K562 (cell line): ENCODE results near the gene ARHGDIA. TPM values are rescaled to one million over a fixed set of nuclear protein-coding genes. Genes with fewer than 3 reads are reported as not detected.

Experiments used
- BACH1 ChIP-seq: fragments of 200-800 bp; sonication (Bioruptor generic); IDR thresholded peaks from 2 replicates; pipeline ENCODE4 v1.6.1; 2016; ENCODE audit warnings: missing genetic modification characterization, missing compliant biosample characterization
- CCAR2 ChIP-seq: fragments of 200-400 bp; formaldehyde crosslinking; IDR thresholded peaks from 2 replicates; pipeline ENCODE4 v1.6.1; 2017; ENCODE audit warnings: mild to moderate bottlenecking, low read depth, low read length
- DIDO1 ChIP-seq: fragments of 450-650 bp; IDR thresholded peaks from 2 replicates; pipeline ENCODE4 v1.6.1; 2016; ENCODE audit warnings: low read depth, missing biosample characterization, missing genetic modification characterization
- EP400 ChIP-seq: fragments of 450-650 bp; IDR thresholded peaks from 2 replicates; pipeline ENCODE4 v1.6.1; 2017; ENCODE audit warnings: antibody characterized with exemption, mild to moderate bottlenecking, moderate library complexity
- ETV1 ChIP-seq: fragments of 450-650 bp; conservative IDR thresholded peaks from 2 replicates; pipeline ENCODE4 v1.6.1; 2016; ENCODE audit warnings: missing genetic modification characterization, control low read depth, low read depth, missing compliant biosample characterization
- HDAC1 ChIP-seq, 2 experiments: fragments of 450-650 bp; IDR thresholded peaks; 2 replicates each; pipeline ENCODE4 v1.6.1; 2016 to 2017; ENCODE audit warnings: inconsistent platforms in 1 of 2, mild to moderate bottlenecking in 1 of 2, moderate library complexity in 1 of 2
- HOXB6 ChIP-seq: fragments of 250-450 bp; sonication (Bioruptor Pico); IDR thresholded peaks from 2 replicates; pipeline ENCODE4 v1.5.1; 2022; ENCODE audit warnings: mild to moderate bottlenecking, borderline replicate concordance
- IRF1 ChIP-seq: sonication (generic); formaldehyde crosslinking; IDR thresholded peaks from 2 replicates; pipeline ENCODE4 v1.8.0; 2022; ENCODE audit warnings: missing genetic modification reagents, mild to moderate bottlenecking, borderline replicate concordance
- LARP7 ChIP-seq: fragments of 450-650 bp; IDR thresholded peaks from 2 replicates; pipeline ENCODE4 v1.6.1; 2016
- NFXL1 ChIP-seq: fragments of 450-650 bp; formaldehyde crosslinking; IDR thresholded peaks from 2 replicates; pipeline ENCODE4 v1.4.0; 2021; ENCODE audit warnings: mild to moderate bottlenecking
- RBBP5 ChIP-seq: fragments of 200-600 bp; sonication (generic); IDR thresholded peaks from 2 replicates; pipeline ENCODE4 v1.6.1; 2012; ENCODE audit warnings: borderline replicate concordance, mild to moderate bottlenecking, low read length, control low read depth, inconsistent platforms; ENCODE audit not compliant: insufficient read depth, poor library complexity, severe bottlenecking
- RBM14 ChIP-seq: fragments of 200-400 bp; formaldehyde crosslinking; IDR thresholded peaks from 2 replicates; pipeline ENCODE4 v1.6.1; 2018; ENCODE audit warnings: low read depth, mild to moderate bottlenecking, low read length, moderate library complexity, borderline replicate concordance; ENCODE audit not compliant: insufficient read depth
- RCOR1 ChIP-seq, 2 experiments: IDR thresholded peaks; 2 replicates each; pipeline ENCODE4 v1.6.1; 2012; ENCODE audit warnings: low read depth in 2 of 2, low read length in 2 of 2, borderline replicate concordance in 1 of 2, improper control_type of control experiment in 1 of 2
- RHOXF2B ChIP-seq: fragments of 250-450 bp; sonication (Bioruptor Pico); conservative IDR thresholded peaks from 2 replicates; pipeline ENCODE4 v1.5.1; 2021
- SMARCE1 ChIP-seq: fragments of 450-650 bp; IDR thresholded peaks from 2 replicates; pipeline ENCODE4 v1.7.1; 2016; ENCODE audit warnings: mild to moderate bottlenecking
- SREBF1 ChIP-seq: fragments of 150-350 bp; IDR thresholded peaks from 2 replicates; pipeline ENCODE4 v1.6.1; 2014; ENCODE audit warnings: antibody characterized with exemption, low read depth, low read length, borderline replicate concordance
- STAT5A ChIP-seq: IDR thresholded peaks from 2 replicates; pipeline ENCODE4 v1.6.1; 2012; ENCODE audit warnings: low read length, inconsistent platforms, borderline replicate concordance
- ZBTB12 ChIP-seq: fragments of 250-450 bp; sonication (Bioruptor Pico); IDR thresholded peaks from 2 replicates; pipeline ENCODE4 v1.4.0; 2020
- ZNF3 ChIP-seq: fragments of 250-450 bp; sonication (Bioruptor Pico); IDR thresholded peaks from 2 replicates; pipeline ENCODE4 v1.5.0; 2021; ENCODE audit warnings: mild to moderate bottlenecking, moderate library complexity
- ZNF449 ChIP-seq: fragments of 250-450 bp; sonication (Bioruptor Pico); IDR thresholded peaks from 2 replicates; pipeline ENCODE4 v1.8.0; 2022; ENCODE audit warnings: moderate library complexity, mild to moderate bottlenecking, inconsistent platforms
- ZNF778 ChIP-seq: fragments of 450-650 bp; formaldehyde crosslinking; IDR thresholded peaks from 2 replicates; pipeline ENCODE4 v1.4.0; 2020; ENCODE audit warnings: mild to moderate bottlenecking, moderate library complexity
- polyA plus RNA-seq, 8 experiments: library from polyadenylated mRNA; depleted of rRNA in 4 of 8; stranded (reverse) in 5 of 8; unstranded in 3 of 8; fragments of >200 nt; fragmentation: Nextera tagmentation in 2 of 8; fragmentation: Illumina TruSeq in 1 of 8; extraction: Ambion mirVana in 2 of 8; extraction: Trizol in 1 of 8; gene quantifications; 2 replicates each; pipeline versions ENCODE4 v1.2.1 to v1.2.3, GENCODE V29; 2011 to 2014; ENCODE audit warnings: inconsistent platforms in 1 of 8, missing spikeins in 1 of 8
- total RNA-seq, 7 experiments: library from RNA; depleted of rRNA in 6 of 7; stranded (reverse); fragments of >200 nt in 6 of 7; fragmentation: Illumina TruSeq in 2 of 7; extraction: Trizol in 2 of 7; gene quantifications; 2 replicates each; pipeline versions ENCODE4 v1.2.1 to v1.2.3, GENCODE V29; 2011 to 2021; ENCODE audit warnings: low replicate concordance in 1 of 7

The ARHGDIA gene
- total and polyA plus RNA-seq, 9 of the 15 experiments (the other 6 are each of a cell fraction or from before 2014, with no cell fraction given), result 9.6 to 340 (median 97.6) TPM

DNA sequence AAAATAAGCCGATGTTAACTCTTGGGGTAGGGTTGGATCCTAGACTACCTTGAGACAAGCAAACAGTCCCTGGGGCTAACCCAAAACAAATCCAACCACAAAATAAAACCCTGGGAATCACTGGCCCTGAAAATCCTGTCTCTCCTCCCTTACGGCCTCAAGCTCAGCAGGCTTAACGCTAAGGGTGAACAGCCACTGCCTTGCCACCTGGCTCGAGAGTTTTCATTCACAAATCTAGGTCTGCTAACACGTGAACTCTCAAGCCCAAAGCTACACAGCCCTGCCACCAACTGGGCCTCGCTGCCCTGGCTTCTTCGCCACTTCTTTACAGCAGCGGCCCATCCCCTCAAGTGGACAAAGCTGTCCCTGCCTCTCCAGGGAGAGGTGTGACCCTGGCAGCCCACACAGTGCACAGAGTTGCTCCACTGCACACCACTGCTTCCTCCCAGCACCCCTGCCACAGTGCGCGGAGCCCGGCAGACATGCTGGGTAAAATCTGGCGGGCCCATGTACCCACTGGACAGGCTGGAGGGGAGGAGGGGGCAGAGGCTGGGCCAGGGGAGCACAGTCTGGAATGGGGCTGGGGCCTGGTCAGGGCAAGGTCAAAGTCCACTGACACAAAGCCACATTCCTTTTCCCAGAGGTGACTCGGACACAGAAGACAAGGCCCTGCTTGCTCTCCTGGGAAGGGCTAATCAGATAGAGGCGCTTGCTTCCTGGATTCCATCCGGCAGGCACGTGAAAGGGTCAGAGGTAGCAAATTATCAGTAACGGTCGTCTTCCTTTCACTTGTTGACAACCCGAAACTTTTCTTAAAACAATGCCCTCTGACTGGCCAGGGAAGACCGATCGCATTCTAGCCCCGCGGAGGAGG lies 39.1 kb upstream of the ARHGDIA start (continued):
- TF ChIP-seq DIDO1 (tag), result peak; percentile 40; the same call in 1 of the 2 replicates
- TF ChIP-seq CCAR2, result no peak
- TF ChIP-seq HDAC1 (IDR thresholded peaks at IDR 0.05), result peak in 1 of 2 experiments; percentile 62; a peak in 1 of 4 replicates
- no peak for TF ChIP-seq RBBP5
- no peak for TF ChIP-seq BACH1 (tag)
- TF ChIP-seq EP400, result peak; percentile 49
- peak; percentile 73 for TF ChIP-seq ETV1 (tag)
- no peak for TF ChIP-seq ZBTB12 (CRISPR knock-in tag)
- no peak for TF ChIP-seq NFXL1 (CRISPR knock-in tag)
- no peak for TF ChIP-seq ZNF778 (CRISPR knock-in tag)
- no peak for TF ChIP-seq ZNF3 (CRISPR knock-in tag)
- TF ChIP-seq RCOR1 (IDR thresholded peaks at IDR 0.05; ENCODE audit: borderline replicate concordance in 1 of 2, low read depth in 2 of 2, low read length in 2 of 2), result peak in 1 of 2 experiments; percentile 50; a peak in 2 of 4 replicates
- no peak for TF ChIP-seq HOXB6 (CRISPR knock-in tag)
- no peak for TF ChIP-seq RBM14
- TF ChIP-seq STAT5A, result no peak
- TF ChIP-seq ZNF449 (CRISPR knock-in tag), result no peak
- no peak for TF ChIP-seq IRF1 (CRISPR knock-in tag)
- TF ChIP-seq SMARCE1, result 0 out of 2 replicates have a peak, but pooled peaks have one; percentile 22
- TF ChIP-seq LARP7, result no peak
- TF ChIP-seq SREBF1, result no peak
- no peak for TF ChIP-seq RHOXF2B (CRISPR knock-in tag)
